HEK293T (cell line): Measurements from ENCODE around the gene RGS11.

Source experiments
- CTCF ChIA-PET: fragments of 350-600 bp; formaldehyde crosslinking; extraction: SDS; loops from one replicate; lab custom pipeline; 2021; ENCODE audit warnings: antibody characterized with exemption, inconsistent platforms; lab: Yijun Ruan, JAX
- POLR2A ChIA-PET: fragments of 350-600 bp; formaldehyde crosslinking; extraction: SDS; loops from one replicate; lab custom pipeline; 2020; ENCODE audit warnings: antibody characterized with exemption, inconsistent platforms; lab: Yijun Ruan, JAX
- DNase-seq: peaks from one replicate; pipeline ENCODE4 v3.0.0; 2012; ENCODE audit warnings: mixed read lengths; ENCODE audit errors: extremely low spot score
- ARNT ChIP-seq: fragments of 450-650 bp; IDR thresholded peaks from 2 replicates; pipeline ENCODE4 v1.6.1; 2017; ENCODE audit warnings: mild to moderate bottlenecking
- BHLHE40 ChIP-seq: fragments of 450-650 bp; IDR thresholded peaks from 2 replicates; pipeline ENCODE4 v1.6.1; 2016; ENCODE audit warnings: mild to moderate bottlenecking, moderate library complexity, borderline replicate concordance
- CTBP1 ChIP-seq: fragments of 450-650 bp; IDR thresholded peaks from 2 replicates; pipeline ENCODE4 v1.6.1; 2016; ENCODE audit warnings: borderline replicate concordance
- ELF4 ChIP-seq: fragments of 450-650 bp; IDR thresholded peaks from 2 replicates; pipeline ENCODE4 v1.6.1; 2017; ENCODE audit warnings: antibody characterized with exemption
- FOXA1 ChIP-seq: fragments of 450-650 bp; IDR thresholded peaks from 2 replicates; pipeline ENCODE4 v1.6.1; 2016; ENCODE audit warnings: mild to moderate bottlenecking
- FOXK2 ChIP-seq: fragments of 450-650 bp; IDR thresholded peaks from 2 replicates; pipeline ENCODE4 v1.6.1; 2016; ENCODE audit warnings: mild to moderate bottlenecking
- FOXM1 ChIP-seq: fragments of 450-650 bp; IDR thresholded peaks from 2 replicates; pipeline ENCODE4 v1.6.1; 2017; ENCODE audit warnings: mild to moderate bottlenecking, borderline replicate concordance
- HDGF ChIP-seq: fragments of 450-650 bp; IDR thresholded peaks from 2 replicates; pipeline ENCODE4 v1.6.1; 2017; ENCODE audit warnings: antibody characterized with exemption, borderline replicate concordance
- L3MBTL2 ChIP-seq: fragments of 450-650 bp; conservative IDR thresholded peaks from 2 replicates; pipeline ENCODE4 v1.6.1; 2016; ENCODE audit warnings: mild to moderate bottlenecking
- LEF1 ChIP-seq: fragments of 450-650 bp; IDR thresholded peaks from 2 replicates; pipeline ENCODE4 v1.6.1; 2017; ENCODE audit warnings: mild to moderate bottlenecking, borderline replicate concordance
- NFRKB ChIP-seq: fragments of 450-650 bp; IDR thresholded peaks from 2 replicates; pipeline ENCODE4 v1.6.1; 2016; ENCODE audit warnings: mild to moderate bottlenecking, moderate library complexity
- PKNOX1 ChIP-seq: fragments of 450-650 bp; IDR thresholded peaks from 2 replicates; pipeline ENCODE4 v1.6.1; 2016
- SP1 ChIP-seq: fragments of 450-650 bp; IDR thresholded peaks from 2 replicates; pipeline ENCODE4 v1.6.1; 2017
- SUZ12 ChIP-seq: fragments of 450-650 bp; IDR thresholded peaks from 2 replicates; pipeline ENCODE4 v1.6.1; 2016; ENCODE audit warnings: mild to moderate bottlenecking
- TARDBP ChIP-seq: fragments of 450-650 bp; IDR thresholded peaks from 2 replicates; pipeline ENCODE4 v1.6.1; 2016
- ZNF384 ChIP-seq: fragments of 450-650 bp; IDR thresholded peaks from 2 replicates; pipeline ENCODE4 v1.6.1; 2016

RGS11 gene

GRCh38 chr16:275786-276232, at the start of gene RGS11:
RGS11 (minus strand) TSS chr16:275944; CDS start chr16:275911, 33 bp downstream.
- CTCF ChIA-PET: no interaction called here
- DNase-seq: no peak
- POLR2A ChIA-PET: no interaction called here
- TF ChIP-seq SUZ12 (no peak), NFRKB (no peak), ARNT (no peak), ZNF384 (no peak), SP1 (no peak), CTBP1 (no peak), ELF4 (no peak)

GRCh38 chr16:324451-325334, 48.9 kb upstream of the RGS11 start:
- ChIA-PET POLR2A (no interaction called here), CTCF (no interaction called here)
- peak; percentile 59 for DNase-seq
- TF ChIP-seq PKNOX1: peak; percentile 29; the same call in 1 of the 2 replicates
- peak; percentile 7; the same call in 1 of the 2 replicates for TF ChIP-seq CTBP1
- no peak for TF ChIP-seq ZNF384
- TF ChIP-seq TARDBP: no peak
- no peak for TF ChIP-seq FOXK2
- 0 out of 2 replicates have a peak, but pooled peaks have one; percentile 4 for TF ChIP-seq L3MBTL2

GRCh38 chr16:324201-324450, 48.4 kb upstream of the RGS11 start:
- ChIA-PET CTCF (no interaction called here), POLR2A (no interaction called here)
- DNase-seq: no peak
- no peak for TF ChIP-seq SUZ12
- TF ChIP-seq FOXA1: no peak
- no peak for TF ChIP-seq FOXK2
- TF ChIP-seq L3MBTL2: peak; percentile 34; the same call in 1 of the 2 replicates

- ChIA-PET CTCF (no interaction called here), POLR2A (interaction anchor here (1.8 kb wide), 1 partner anchor 42 kb away, joined by 5 read pairs; the partner anchor contains the start of gene ARHGDIG)
- no peak for DNase-seq
- TF ChIP-seq FOXM1: no peak
- no peak for TF ChIP-seq CTBP1
- TF ChIP-seq HDGF: no peak
- TF ChIP-seq NFRKB: no peak
- no peak for TF ChIP-seq ARNT
- no peak for TF ChIP-seq BHLHE40
- TF ChIP-seq ZNF384: no peak
- no peak for TF ChIP-seq FOXA1
- no peak for TF ChIP-seq FOXK2
- TF ChIP-seq PKNOX1: no peak
- no peak for TF ChIP-seq SUZ12
- TF ChIP-seq L3MBTL2: no peak
- TF ChIP-seq ELF4: no peak
- no peak for TF ChIP-seq SP1
- no peak for TF ChIP-seq TARDBP
- no peak for TF ChIP-seq LEF1
These were observed 46.9 kb upstream of the RGS11 start for GRCh38 chr16:322476-323143.

- no peak for TF ChIP-seq ARNT
- peak; percentile 56; the same call in 1 of the 2 replicates for TF ChIP-seq NFRKB
- TF ChIP-seq CTBP1: no peak
- CTCF ChIA-PET: no interaction called here
- no peak for DNase-seq
- POLR2A ChIA-PET: interaction anchor here (1.8 kb wide), 1 partner anchor 41 kb away, joined by 5 read pairs; the partner anchor contains the start of gene ARHGDIG
These were observed 45.8 kb upstream of the RGS11 start for GRCh38 chr16:321532-321931.

GRCh38 chr16:320206-320605, 44.5 kb upstream of the RGS11 start:
- no peak for DNase-seq
- TF ChIP-seq FOXM1 (no peak), L3MBTL2 (no peak), HDGF (no peak), ARNT (no peak), PKNOX1 (no peak), FOXK2 (no peak), FOXA1 (no peak), CTBP1 (no peak), LEF1 (no peak), NFRKB (no peak), SUZ12 (no peak), BHLHE40 (no peak), ELF4 (no peak)
- ChIA-PET CTCF (no interaction called here), POLR2A (no interaction called here)
